Astrocyte (in vitro differentiated cells and primary cell): ENCODE measurements around the gene TEDC1. TPM values are rescaled to one million over a fixed set of nuclear protein-coding genes. Genes with fewer than 3 reads are reported as not detected.

ENCODE experiments used
- DNase-seq: peaks from one replicate; pipeline ENCODE4 v3.0.0-alpha.2; 2010; ENCODE audit warnings: low read depth
- FAIRE-seq: peaks from 2 replicates; lab custom pipeline; 2011; peaks lifted over from hg19 to GRCh38; lab: Jason Lieb, UNC
- H2AFZ ChIP-seq: 2 replicates; pipeline ENCODE4 v1.6.0; 2012; ENCODE audit warnings: low read depth, low read length, inconsistent platforms
- H3K27ac ChIP-seq: 2 replicates; pipeline ENCODE4 v1.5.1; 2011; ENCODE audit warnings: low read depth, low read length, inconsistent platforms
- H3K27me3 ChIP-seq: 2 replicates; pipeline ENCODE4 v1.6.0; 2011; ENCODE audit warnings: low read length, inconsistent platforms; ENCODE audit not compliant: insufficient read depth
- H3K36me3 ChIP-seq: 2 replicates; pipeline ENCODE4 v1.5.1; 2011; ENCODE audit warnings: low read length, inconsistent platforms; ENCODE audit not compliant: insufficient read depth
- H3K4me1 ChIP-seq: 2 replicates; pipeline ENCODE4 v1.5.1; 2011; ENCODE audit warnings: low read length, inconsistent platforms; ENCODE audit not compliant: insufficient read depth
- H3K4me2 ChIP-seq: 2 replicates; pipeline ENCODE4 v1.6.0; 2012; ENCODE audit warnings: low read length, inconsistent platforms
- H3K4me3 ChIP-seq: 2 replicates; pipeline ENCODE4 v1.5.1; 2011; ENCODE audit warnings: low read depth, mild to moderate bottlenecking, low read length, inconsistent platforms; ENCODE audit not compliant: insufficient read depth
- H3K79me2 ChIP-seq: 2 replicates; pipeline ENCODE4 v1.6.0; 2012; ENCODE audit warnings: mild to moderate bottlenecking, low read length, inconsistent platforms; ENCODE audit not compliant: insufficient read depth
- H3K9ac ChIP-seq: 2 replicates; pipeline ENCODE4 v1.6.0; 2012; ENCODE audit warnings: mild to moderate bottlenecking, low read length, inconsistent platforms
- H3K9me3 ChIP-seq: 2 replicates; pipeline ENCODE4 v1.5.1; 2012; ENCODE audit warnings: low read depth, mild to moderate bottlenecking, low read length, inconsistent platforms; ENCODE audit not compliant: insufficient read depth
- H4K20me1 ChIP-seq: 2 replicates; pipeline ENCODE4 v1.6.0; 2012; ENCODE audit warnings: low read length, inconsistent platforms; ENCODE audit not compliant: insufficient read depth
- H3K27ac Mint-ChIP-seq: one replicate; pipeline ENCODE4 v1.8.0; 2021; ENCODE audit warnings: mild to moderate bottlenecking, mixed read lengths; ENCODE audit not compliant: unreplicated experiment
- H3K27me3 Mint-ChIP-seq: one replicate; pipeline ENCODE4 v1.8.0; 2021; ENCODE audit warnings: low read depth, mixed read lengths; ENCODE audit not compliant: unreplicated experiment
- H3K36me3 Mint-ChIP-seq: one replicate; pipeline ENCODE4 v1.8.0; 2021; ENCODE audit warnings: low read depth, mixed read lengths; ENCODE audit not compliant: unreplicated experiment
- H3K4me1 Mint-ChIP-seq: one replicate; pipeline ENCODE4 v1.8.0; 2021; ENCODE audit warnings: low read depth, mixed read lengths; ENCODE audit not compliant: unreplicated experiment
- H3K4me3 Mint-ChIP-seq: one replicate; pipeline ENCODE4 v1.8.0; 2021; ENCODE audit warnings: mild to moderate bottlenecking, moderate library complexity, mixed read lengths; ENCODE audit not compliant: unreplicated experiment
- H3K9me3 Mint-ChIP-seq: one replicate; pipeline ENCODE4 v1.8.0; 2021; ENCODE audit warnings: mild to moderate bottlenecking, mixed read lengths; ENCODE audit not compliant: unreplicated experiment
- CTCF ChIP-seq: IDR thresholded peaks from 2 replicates; pipeline ENCODE4 v1.5.1; 2011; ENCODE audit warnings: low read depth, mild to moderate bottlenecking, inconsistent platforms, low read length, moderate library complexity; ENCODE audit not compliant: insufficient read depth
- EZH2 ChIP-seq: IDR thresholded peaks from 2 replicates; pipeline ENCODE4 v1.6.1; 2012; ENCODE audit warnings: mild to moderate bottlenecking, low read length, inconsistent platforms; ENCODE audit not compliant: insufficient read depth
- total RNA-seq: library from RNA; stranded (reverse); gene quantifications from 2 replicates; pipeline ENCODE4 v1.2.1, GENCODE V29; 2021

The TEDC1 gene
- total RNA-seq, 1 donor from 2014 or later, result 5.5 TPM

GRCh38 chr14:105473033-105473676, 17.9 kb upstream of the TEDC1 start:
- Histone ChIP-seq H3K4me3 (peak overlapping the region; percentile 51), H3K27ac (no peak overlapping the region), H3K9ac (peak overlapping the region; percentile 88), H2AFZ (no peak overlapping the region), H3K36me3 (no peaks in the 10 kb centered on the region), H3K9me3 (no peaks in the 10 kb centered on the region), H3K4me1 (peaks cover 29% of the 10 kb centered on the region), H3K27me3 (no peaks in the 10 kb centered on the region), H4K20me1 (peaks cover 46% of the 10 kb centered on the region), H3K79me2 (peaks cover 25% of the 10 kb centered on the region), H3K4me2 (peak overlapping the region; percentile 97)
- Mint-ChIP-seq H3K27ac (no peak overlapping the region), H3K4me3 (no peak overlapping the region), H3K36me3 (no peaks in the 10 kb centered on the region), H3K4me1 (peaks cover 4% of the 10 kb centered on the region), H3K27me3 (no peaks in the 10 kb centered on the region), H3K9me3 (no peaks in the 10 kb centered on the region)
- DNase-seq (no peak), FAIRE-seq (no peak)
- TF ChIP-seq CTCF, result no peak
- no peak for TF ChIP-seq EZH2

GRCh38 chr14:105473677-105474482, 17.2 kb upstream of the TEDC1 start:
- Histone ChIP-seq H3K9ac (peak overlapping the region; percentile 88), H3K36me3 (no peaks in the 10 kb centered on the region), H3K27me3 (no peaks in the 10 kb centered on the region), H3K79me2 (peaks cover 25% of the 10 kb centered on the region), H4K20me1 (peaks cover 39% of the 10 kb centered on the region), H2AFZ (peak overlapping the region; percentile 41), H3K27ac (peak overlapping the region; percentile 79), H3K4me1 (peaks cover 29% of the 10 kb centered on the region), H3K9me3 (no peaks in the 10 kb centered on the region), H3K4me2 (peak overlapping the region; percentile 97), H3K4me3 (peak overlapping the region; percentile 51)
- Mint-ChIP-seq H3K4me3 (no peak overlapping the region), H3K9me3 (no peaks in the 10 kb centered on the region), H3K27me3 (no peaks in the 10 kb centered on the region), H3K27ac (no peak overlapping the region), H3K4me1 (peaks cover 4% of the 10 kb centered on the region), H3K36me3 (no peaks in the 10 kb centered on the region)
- FAIRE-seq (no peak), DNase-seq (peak; percentile 76)
- TF ChIP-seq CTCF (no peak), EZH2 (no peak)
